GM18867 (cell line): ENCODE measurements around the gene LBR.

ENCODE experiments used
- ATAC-seq: cut with Tn5 transposase; IDR thresholded peaks from one replicate; pipeline ENCODE4 v1.9.1; 2021; ENCODE audit warnings: mild to moderate bottlenecking, moderate library complexity; ENCODE audit not compliant: unreplicated experiment

The LBR gene

DNA sequence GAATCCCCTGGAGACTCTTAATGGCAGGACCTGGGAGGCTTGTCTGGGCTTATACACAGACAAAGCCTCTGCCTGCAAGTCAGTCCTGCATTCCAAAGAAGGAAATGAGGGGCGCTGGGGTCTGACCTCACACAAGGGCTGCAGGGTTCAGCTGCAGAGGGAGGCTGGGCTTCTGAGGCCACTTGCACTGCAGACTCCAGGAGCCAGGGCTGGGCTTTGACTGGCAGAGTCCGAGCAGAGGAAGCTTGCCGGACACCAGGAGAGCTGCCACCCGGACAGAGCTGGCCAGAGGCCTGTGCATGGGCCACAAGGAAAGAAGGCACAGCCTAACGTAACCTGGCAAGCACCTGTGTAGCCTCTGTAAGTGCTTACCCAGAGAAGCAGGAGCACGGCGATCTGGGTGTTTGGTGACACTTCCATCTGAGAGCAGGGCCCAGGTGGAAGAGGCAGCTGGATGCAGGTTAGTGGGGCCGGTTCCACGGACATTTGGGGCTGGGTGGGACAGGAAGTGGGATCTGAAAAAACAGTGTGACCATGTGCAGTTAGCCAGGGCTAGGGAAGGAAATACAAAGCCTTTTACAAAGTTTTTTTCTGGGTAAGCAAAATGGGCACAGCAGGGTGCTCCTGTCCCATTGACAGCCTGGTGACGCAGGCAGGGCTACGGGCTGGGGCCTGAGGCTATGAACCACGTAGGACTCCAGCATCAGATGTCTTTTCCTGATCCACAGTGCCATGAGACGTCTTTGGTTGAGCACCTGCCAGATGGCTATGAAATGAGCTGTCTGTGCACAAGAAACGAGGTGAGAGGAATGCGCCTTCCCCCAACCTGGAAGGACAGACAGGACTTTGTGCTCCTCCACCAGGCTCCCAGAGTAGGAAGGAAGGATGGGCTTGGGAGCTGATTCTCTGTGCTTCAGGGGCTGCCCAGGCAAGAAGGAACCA is 37.3 kb upstream of the LBR start:
- ATAC-seq: no peak

DNA sequence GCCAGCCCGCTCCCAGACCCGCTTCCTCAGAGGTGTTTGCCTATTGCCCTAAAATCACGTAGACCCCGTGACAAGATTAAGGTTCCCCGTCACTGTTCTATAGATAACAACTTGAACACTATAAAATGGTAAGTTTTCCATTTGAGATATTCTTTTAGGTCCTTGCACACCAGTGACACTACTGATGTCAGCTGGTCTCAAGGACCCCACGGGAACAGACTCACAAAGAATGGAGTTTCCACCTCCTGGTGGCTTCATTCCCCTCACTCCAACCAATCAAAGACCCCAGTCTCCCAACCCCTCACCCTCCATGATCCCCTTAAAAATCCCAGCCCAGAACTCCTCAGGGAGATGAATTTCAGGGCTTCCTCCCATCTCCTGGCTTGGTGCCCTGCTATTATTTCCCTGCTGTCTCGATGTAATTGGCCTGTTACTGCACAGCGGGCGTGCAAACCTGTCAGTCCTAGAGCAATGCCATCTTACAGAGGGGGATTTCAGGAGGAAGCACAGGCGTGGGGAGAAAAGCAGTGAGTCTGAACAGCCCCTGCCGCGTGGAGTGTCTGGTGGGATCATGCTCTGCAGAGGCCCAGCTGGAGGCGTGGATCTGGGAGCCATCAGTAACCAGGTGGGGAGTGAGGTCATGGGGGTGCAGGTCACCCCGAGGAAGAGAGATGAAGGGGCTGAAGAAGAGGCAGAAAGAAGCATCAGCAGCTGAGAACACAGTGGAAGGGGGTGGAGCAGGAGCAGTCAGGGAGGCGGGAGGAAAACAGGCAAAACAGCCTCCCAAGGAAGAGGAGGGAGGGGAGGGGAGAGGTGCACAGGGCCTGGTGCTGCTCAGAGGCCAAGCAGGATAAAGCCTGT is 35.1 kb upstream of the LBR start:
- ATAC-seq: no peak

DNA sequence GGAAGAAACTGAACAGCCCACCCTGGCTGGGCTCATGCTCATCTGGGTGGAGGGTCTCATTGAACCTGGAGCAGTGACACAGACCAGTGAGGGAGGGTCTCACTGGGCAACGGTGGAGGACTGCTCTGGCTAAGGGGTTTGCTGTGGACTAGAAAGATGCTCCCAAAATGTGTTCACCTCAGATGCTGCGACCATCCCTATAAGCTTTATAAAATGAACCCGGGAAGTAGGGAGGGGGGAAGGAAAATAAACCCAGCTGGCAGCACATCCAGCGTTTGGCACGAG is 34.5 kb upstream of the LBR start:
- ATAC-seq: no peak

DNA sequence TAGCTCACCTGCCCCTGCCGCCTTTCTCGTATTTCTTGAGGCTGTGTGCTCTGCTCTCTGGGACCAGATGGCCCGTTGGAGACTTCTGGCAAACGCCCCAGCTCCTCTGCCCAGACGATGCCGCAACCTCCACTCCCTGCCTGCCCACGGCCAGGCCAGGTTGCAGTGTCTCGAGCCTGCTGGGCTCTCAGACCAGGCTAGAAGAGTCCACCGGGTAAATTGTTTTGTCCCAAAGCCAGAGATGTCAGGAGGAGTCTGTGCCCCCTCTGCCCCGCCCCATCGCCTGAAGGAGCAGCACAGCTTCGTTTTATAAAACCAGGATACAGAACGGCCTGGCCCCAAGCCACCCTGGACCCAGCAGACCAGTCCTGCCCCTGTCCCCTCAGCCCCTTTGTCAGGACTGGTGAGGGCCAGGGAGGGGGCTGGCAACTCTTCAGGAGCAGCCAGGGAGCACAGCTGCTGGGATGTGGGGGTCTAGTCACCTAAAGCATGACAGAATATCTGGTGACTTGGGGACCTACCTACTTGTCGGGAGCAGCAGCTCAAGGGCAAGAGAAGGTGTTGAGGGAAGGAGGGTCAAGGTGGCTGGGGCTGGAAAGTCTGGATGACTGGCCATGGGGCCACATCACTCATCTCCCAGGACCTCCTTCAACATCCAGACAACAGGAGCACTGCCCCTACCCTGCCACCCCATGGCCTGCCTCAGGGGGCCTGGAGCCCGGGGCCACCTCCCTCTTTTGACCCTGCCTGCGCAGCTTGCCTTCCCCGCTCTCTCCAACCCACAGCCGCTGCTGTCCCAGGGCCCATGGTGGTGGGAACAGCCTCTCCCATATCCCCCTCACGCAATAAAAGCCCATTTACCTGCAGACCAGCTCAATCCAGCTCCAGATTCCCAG is 33.9 kb upstream of the LBR start:
- no peak for ATAC-seq

DNA sequence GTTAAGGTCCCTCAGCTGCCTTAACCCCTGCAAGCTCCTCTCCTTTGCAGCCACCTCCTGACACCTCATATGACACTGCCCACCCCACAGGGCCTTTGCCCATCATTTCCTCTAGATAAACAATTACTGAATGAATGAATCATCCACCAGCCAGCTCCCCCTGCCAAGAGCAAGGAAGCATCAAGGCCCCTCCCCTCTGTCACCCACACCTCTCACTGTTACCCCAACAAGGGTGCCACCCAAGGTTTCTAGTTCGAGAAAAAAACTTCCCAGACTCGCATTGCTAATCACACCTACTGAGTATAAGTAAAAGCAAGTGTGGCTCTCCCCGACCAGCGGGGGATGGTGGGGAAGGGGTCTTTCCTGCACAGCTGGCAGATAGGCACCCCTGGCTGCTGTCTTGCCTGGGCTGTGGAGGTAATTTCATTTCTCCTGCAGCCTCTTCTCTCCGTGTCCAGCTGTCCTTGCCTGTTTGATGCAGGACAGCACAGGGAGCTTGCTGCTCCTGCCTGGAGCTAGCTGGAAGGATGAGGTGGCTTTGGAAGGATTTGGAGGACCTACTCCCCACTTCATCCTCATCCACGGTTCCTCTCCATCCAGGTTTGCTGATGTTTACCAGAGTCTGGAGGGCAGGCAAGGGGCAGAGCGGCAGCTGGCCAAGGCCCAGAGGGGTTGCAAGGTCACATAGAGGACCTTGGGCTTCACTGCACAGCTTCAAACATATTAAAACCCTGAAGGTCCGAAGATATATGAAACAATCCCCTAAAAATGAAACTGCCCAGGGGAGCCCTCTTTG is 33.1 kb upstream of the LBR start:
- ATAC-seq: no peak

DNA sequence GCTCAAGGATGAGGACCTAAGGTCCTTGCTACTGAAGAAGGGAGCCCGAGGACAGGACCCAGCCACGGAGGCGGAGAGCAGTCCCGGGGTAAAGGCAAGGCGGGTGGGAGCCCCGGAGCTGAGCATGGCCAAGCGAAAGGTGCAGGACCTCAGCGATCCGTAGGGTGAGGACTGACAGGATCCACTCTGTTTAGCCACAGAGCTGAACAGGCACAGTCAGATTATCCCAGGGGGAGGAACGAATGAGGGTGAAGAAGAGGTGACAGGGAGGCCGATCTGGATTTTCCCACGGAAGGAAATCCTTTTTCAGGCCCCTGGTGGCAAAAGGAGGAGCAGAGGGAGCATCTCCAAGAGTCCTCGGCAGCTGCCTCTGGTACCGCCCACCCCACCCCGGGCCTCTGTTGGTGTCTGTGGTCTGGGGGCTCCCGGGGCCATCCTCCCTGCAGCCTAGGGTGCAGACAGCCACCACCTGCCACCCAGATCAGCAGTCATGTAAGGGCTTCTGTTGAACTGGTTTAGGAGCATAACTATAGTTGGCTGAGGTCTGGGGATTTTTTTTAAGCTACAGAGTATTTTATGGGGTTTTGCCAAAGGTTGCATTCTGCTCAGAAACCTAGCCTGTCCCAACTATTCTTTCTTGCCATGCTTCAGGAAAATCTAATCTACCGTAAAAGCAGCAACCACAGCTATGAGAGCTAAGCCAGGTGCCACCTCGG is 32.3 kb upstream of the LBR start:
- no peak for ATAC-seq

DNA sequence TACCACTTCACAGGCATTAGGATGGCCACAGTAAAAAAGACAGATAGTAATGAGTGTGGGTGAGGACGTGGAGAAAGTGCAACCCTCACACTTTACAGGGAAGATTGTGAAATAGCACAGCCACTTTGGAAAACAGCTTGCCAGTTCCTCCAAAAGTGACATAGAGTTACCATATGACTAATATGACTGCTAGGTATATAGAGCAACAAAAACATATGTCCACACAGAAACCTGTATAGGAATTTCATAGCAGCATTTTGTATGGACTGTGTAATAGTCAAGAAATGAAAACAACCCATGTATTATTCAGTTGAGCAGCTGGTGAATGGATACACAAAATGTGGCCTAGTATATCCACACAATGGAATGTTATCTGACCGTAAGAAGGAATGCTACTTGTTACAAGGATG is 30.4 kb upstream of the LBR start:
- ATAC-seq: no peak

DNA sequence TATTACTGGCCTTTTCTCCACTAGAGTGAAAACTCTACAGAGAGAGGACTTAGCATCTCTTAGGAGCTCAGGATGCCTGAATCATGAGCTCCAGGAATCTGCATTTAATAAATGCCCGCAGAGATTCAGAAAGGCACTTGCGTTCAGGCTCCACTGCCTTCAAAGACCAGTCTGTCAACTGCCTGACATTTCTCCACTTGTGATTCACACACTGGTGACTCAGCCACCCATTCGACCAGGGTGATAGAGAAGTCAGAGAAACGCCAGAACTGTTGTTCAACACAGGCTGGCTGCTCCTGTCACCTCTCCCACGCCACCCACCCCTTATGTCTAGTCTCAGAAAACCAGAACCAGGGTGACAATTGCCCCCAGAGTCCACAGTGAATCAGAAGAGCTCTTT is 26.9 kb upstream of the LBR start:
- ATAC-seq: peak; percentile 91

DNA sequence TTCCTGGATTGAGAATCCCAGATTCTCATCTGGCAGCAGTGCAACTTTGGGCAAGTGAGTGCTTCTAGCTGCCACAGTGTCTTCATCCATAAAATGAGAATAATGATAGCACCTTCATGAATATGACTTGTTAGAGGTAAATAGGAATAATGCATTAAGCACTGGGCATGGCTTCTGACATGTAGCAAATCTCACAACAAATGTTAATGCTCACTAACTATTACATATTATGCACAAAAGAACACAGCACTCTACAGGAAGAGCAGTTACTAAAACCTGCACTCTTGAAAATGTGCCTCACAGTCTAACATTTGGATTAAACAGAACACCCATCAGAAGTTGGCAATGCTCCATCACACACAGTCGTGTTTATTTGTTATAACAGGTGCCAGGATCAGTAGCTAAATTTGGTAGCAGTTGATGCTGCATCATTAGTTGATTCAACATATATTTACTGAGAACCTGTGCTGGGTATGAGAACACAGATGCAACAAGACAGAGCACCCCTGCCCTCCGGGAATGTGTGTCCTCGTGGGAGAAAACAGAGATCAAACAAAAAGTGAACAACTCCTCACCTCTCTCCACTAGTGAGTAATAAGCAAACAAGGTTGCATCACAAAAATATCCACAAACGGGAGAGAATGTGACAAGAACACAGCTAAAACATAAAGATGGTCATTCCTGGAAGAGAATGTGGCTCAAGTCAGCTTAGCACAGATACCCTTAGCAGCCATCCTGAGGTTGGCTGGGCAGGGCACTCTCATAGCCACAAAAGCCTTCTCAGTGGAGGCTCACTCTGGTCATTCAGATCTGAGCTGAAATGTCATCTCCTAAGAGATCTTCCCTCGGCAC is 26.2 kb upstream of the LBR start:
- peak; percentile 33 for ATAC-seq

DNA sequence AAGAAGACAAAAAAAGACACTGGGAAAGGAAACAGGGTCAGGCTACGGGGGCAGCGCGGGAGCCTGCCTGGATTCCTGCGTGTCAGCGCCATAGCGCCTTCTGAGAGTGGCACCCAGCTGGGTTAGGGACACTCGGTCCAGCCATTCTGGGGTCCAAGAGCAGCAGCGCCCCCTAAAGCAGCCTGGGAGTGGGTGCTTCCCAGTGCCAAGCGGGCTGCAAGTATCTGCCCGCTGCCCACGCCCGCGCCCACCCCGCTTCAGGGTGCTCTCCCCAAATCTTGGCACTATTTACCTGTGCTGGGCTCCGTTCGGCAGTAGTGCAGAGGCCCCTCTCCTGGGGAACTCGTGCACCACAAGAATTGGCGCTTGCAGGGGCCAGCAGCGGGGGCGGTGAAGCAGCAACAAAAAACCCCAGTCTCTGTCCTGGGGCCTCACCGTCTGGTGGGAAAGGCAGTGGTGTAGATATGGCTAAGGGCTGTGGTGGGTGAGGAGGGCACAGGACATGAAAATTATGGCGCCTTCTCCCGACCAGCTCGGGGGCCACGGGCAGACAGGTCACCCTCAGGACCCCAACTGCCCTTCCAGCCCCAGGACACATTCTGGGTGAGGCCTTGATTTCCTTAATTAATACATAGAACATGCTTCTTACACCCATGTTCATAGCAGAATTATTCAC is 24.1 kb upstream of the LBR start:
- no peak for ATAC-seq

DNA sequence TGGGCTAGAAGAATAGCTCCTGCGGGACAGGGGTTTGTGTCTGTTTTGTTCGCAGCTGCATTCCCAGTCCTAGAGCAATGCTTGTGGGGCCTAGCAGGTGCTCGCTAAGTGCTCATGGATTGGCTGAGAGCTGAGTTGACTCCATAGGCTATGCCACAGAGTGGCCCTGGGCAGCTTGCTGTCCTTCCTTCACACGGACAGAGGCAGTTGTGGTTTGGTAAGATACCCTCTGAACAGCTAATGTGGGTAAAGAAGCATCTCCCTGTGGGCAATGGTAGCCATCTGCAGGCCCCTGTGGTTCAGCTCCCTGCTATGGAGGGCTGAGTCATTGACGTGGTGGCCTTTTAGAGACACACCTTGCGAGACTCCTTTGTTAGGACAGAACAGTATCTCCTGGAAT is 23.5 kb upstream of the LBR start:
- no peak for ATAC-seq

DNA sequence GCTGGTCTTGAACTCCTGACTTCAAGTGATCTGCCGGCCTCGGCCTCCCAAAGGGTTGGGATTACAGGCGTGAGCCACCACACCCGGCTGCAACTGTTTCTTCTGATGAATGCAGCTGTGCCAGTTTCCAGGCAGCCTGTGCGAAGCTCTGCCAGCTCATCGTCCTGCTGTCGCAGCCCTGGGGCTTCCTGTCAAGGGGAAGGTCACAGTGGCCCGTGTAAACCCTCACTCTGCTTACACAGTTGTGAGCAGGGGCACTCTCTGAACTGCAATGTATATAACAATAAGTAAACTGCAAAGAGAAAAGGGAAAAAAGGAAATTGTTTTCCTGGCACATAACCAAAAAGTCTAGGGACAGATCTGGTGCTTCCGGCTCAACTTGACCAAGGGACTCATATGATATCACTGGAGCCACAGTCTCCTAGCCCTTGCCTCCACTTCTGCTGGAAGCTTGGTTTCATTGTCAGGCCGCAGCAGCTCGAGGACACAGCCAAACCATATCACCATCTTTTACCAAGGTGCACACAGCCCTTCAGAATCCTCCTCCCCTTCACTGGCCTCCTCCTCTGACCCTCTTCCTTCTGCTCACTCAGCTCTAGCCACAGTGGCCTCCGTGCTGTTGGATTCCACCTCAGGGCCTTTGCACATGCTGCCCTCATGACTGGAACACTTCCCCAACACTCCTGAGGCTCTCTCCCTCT is 22.8 kb upstream of the LBR start:
- ATAC-seq: no peak

DNA sequence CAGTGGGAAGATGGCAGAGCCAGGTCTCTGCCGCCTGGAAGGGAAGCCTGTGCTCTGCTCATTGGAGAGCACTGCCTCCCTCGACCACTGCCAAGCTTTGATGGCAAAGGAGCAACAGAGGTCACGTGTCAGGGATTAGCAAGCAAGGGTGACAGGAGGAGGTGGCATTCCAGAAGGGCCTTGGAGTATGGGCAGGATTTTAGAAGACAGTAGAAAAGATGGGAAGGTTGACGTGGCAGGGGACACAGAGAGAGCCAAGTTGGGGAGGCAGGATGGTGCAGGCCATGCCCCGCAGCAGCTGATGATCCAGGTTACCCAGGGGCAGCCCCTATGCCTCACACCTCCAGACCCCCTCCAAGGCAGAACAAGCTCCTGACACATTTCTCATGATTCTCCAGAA is 21.9 kb upstream of the LBR start:
- ATAC-seq: no peak

DNA sequence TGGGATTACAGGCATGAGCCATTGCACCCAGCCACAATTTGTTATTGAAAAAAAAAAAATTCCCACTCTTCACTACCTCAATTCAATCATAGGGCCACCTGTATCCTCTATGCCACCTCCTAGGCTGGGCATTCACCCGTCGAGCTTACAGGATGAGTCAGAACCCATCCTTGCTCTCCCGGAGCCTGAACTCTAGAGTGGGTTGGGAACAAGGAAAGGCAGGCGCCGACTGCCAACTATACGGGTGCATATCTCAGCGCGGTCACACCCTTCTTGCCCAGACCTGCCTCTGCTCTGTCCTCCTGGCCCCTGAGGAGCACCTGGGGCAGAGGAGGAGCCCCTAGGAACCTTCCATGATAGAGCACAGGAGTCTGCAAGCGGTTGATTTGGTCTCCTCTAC is 21.4 kb upstream of the LBR start:
- ATAC-seq: no peak

DNA sequence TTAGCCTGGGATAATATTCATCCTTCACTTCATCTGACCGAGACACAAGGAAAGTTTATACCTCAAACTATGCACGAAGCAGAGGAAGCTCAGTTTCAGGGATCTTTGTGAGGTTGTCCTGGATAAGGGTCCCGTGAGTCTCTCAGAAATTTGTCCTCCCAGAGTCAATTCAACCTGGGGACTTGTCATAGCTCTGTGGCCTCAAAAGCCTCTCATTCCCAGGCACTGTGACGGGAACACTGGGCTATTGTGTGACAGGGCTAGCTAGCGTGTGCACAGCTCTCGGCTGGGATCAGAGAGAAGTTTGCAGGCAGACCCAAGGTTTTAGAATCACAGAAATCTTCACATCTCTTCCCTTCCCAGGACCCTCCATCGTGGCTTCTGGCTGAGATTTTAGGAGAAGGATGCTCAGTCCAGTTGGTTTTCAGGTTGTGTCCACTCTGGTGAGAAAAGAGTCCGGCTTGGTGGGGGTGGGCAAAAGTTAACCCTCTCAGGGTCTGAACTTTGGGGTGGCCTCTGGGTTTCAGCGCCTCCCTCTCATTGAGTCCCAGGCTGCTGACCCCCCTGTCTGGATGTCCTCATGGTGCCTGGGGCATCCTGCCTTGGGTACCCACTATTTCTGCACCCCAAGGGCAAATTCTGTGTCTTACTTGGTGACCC is 20.4 kb upstream of the LBR start:
- no peak for ATAC-seq

DNA sequence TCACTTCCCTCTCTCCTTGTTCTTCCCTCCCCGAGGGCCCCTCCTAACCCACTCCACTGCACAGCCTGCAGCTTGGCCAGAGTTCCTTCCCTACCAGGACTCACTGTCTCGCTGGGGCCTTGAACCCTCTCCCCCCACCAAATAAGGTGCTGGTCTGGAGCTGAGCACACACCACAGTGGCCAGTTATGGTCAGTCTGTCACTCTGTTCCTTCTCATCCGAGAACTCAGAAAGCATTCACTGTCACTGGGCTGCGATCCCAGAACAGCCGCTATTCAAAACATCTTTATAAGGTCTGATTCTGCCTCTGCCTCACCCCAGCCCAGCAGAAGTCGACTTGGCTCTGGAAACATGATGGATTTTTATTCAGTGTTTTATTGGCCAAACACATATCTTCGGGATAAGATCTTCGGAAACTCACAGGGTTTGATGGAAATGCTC is 19.8 kb upstream of the LBR start:
- ATAC-seq: no peak

DNA sequence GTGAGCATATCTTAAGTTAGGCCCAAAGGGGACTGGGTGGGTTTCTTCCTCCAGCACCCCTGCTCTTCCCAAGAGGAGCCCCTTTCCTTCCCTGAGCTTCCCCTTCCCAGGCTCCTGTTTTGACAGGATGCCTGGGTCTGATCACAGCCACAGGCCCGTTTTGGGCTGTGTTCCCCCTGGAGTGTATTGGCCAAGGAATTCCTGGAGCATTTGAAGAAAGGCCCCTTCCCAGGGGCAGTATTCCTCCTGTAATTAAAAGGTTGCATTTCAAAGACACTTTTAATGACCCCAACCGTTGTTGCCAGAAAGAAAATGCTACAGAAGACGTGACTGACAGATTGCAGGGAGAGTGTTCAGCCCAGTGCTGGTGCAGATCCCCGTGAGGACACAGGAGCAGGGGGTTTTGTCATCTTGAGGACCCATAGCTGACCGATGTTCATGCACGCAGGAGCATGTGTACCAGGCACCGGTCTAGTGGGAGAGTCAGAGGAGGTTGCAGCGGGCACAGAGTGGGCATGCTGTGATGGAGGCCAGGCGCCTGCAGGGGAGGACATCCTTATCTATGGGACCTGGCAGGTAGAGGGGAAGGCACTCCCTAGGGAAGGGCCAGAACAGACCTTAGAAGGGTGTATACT is 19.3 kb upstream of the LBR start:
- no peak for ATAC-seq
